ENCODE results near the gene ACOT7. TPM values are rescaled to one million over a fixed set of nuclear protein-coding genes. Genes with fewer than 3 reads are reported as not detected.

ACOT7 gene
- total RNA-seq, 1 donor from 2014 or later = 80.3 TPM

- DNase-seq (ENCODE audit: low read depth) = no peak
- H3K4me3 ChIP-seq (ENCODE audit: low read depth, low read length) = no peak overlapping the region
- no peak for TF ChIP-seq CTCF (conservative IDR thresholded peaks at IDR 0.05; ENCODE audit: low read depth, low read length)
Measured at GRCh38 chr1:6307099-6307498, 86.5 kb downstream of the ACOT7 start.

- DNase-seq (ENCODE audit: low read depth) = no peak
- no peak overlapping the region for H3K4me3 ChIP-seq (ENCODE audit: low read depth, low read length)
- TF ChIP-seq CTCF (conservative IDR thresholded peaks at IDR 0.05; ENCODE audit: low read depth, low read length) = no peak
Measured at GRCh38 chr1:6303397-6304012, 90.1 kb downstream of the ACOT7 start.

DNA sequence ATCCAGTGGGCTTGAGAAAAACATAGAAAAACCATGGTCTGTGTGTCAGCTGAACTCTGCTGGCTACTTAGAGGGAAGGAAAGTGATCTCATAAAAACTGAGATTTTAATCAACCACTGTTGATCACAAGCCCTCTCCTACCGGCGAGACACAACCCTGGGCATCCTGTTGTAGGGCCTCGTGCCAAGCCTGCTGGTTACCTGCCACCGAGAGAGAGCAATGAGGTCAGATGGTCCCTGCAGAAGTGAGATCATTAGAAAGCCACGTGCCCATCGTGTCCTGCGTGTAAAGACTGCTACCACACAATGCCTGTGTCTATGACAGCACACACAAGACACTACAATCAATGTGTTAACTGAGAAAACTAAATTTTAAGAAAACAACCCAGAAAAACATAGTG, 91.0 kb downstream of the ACOT7 start:
- no peak for TF ChIP-seq CTCF (conservative IDR thresholded peaks at IDR 0.05; ENCODE audit: low read depth, low read length)
- no peak for DNase-seq (ENCODE audit: low read depth)

GRCh38 chr1:6301526-6301925, 92.0 kb downstream of the ACOT7 start:
- no peak for TF ChIP-seq CTCF (conservative IDR thresholded peaks at IDR 0.05; ENCODE audit: low read depth, low read length)
- no peak overlapping the region for H3K4me3 ChIP-seq (ENCODE audit: low read depth, low read length)
- no peak for DNase-seq (ENCODE audit: low read depth)

More for the DNA sequence above, 91.0 kb downstream of the ACOT7 start:
- H3K4me3 ChIP-seq (ENCODE audit: low read depth, low read length) = no peak overlapping the region

- no peak overlapping the region for H3K4me3 ChIP-seq (ENCODE audit: low read depth, low read length)
- TF ChIP-seq CTCF (conservative IDR thresholded peaks at IDR 0.05; ENCODE audit: low read depth, low read length) = peak; percentile 10
- DNase-seq (ENCODE audit: low read depth) = no peak
Measured at GRCh38 chr1:6300342-6301048, 93.1 kb downstream of the ACOT7 start.

- no peak for DNase-seq (ENCODE audit: low read depth)
- TF ChIP-seq CTCF (conservative IDR thresholded peaks at IDR 0.05; ENCODE audit: low read depth, low read length) = no peak
- no peak overlapping the region for H3K4me3 ChIP-seq (ENCODE audit: low read depth, low read length)
Measured at GRCh38 chr1:6299557-6300165, 93.9 kb downstream of the ACOT7 start.

Measured in epithelial cell of proximal tubule (primary cell).